Endothelial cell of hepatic sinusoid (primary cell): ENCODE measurements around the gene JAKMIP1.

Experiments used
- in situ Hi-C: cut with HindIII; loops from 2 replicates; pipeline ENCODE4 v1.10.0; 2017; ENCODE audit warnings: low sequenced_read_pairs

Gene JAKMIP1

DNA sequence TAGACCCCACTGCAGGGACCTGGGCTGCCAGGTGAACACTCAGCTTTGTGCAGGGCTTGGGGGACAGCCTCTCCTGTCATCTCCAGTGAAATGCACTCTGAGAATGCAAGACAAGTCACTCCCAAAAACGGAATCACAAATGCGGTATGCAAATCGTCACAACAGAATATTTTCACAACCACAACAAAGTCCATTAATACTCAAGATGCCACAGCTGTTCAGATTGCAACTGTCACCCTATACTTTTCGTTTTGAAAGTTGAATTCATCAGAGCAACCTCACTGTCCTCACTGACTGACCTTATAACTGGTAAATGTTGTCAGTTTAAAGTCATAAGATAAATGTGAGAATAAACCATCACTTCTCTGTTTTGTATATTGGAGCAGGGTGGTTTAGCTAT is 16.6 kb downstream of the JAKMIP1 start:
- in situ Hi-C loops: no loop called here

GRCh38 chr4:6182376-6183280 is 17.7 kb downstream of the JAKMIP1 start:
- in situ Hi-C loops: no loop called here

DNA sequence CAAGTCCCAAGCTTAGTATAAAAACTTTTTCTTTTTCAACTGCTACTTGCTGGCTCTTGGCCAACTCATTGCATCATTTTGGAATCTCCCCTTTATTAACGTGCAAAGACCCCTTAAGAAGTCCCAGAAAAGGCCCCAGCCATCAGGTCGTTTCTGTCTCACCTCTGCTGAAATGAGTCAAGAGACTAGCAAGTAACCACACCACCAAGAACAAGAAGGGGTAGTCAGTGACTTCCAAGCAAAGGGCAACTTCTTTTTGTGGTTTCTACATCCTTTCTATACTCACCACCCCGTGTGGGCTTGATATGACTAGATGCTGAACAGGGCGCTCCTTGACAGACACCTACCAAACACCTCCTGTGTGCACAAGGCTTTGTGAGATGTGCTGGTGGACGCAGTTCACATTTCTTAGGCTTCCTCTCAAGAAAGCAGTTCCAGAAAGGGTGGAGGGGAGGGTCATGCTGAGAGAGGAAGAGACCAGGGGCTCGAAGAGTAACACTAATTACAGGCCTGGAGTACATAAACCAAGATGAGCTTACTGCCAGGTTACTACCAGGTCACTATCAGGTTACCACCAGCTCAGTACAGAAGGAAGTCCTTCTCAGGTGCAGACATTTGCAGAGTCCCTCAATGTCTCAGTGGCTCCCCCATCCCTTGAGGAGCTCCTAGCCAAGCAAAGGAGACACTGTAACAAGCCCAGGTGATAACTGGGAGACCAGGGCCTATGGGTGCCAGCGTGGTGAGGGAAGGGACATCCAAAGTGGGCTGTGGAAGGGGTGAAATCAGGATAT is 19.3 kb downstream of the JAKMIP1 start:
- in situ Hi-C loops: no loop called here

GRCh38 chr4:6179362-6179761 is 21.0 kb downstream of the JAKMIP1 start:
- in situ Hi-C loops: no loop called here

- in situ Hi-C loops: no loop called here
These were observed 21.6 kb downstream of the JAKMIP1 start for GRCh38 chr4:6178757-6179156.

DNA sequence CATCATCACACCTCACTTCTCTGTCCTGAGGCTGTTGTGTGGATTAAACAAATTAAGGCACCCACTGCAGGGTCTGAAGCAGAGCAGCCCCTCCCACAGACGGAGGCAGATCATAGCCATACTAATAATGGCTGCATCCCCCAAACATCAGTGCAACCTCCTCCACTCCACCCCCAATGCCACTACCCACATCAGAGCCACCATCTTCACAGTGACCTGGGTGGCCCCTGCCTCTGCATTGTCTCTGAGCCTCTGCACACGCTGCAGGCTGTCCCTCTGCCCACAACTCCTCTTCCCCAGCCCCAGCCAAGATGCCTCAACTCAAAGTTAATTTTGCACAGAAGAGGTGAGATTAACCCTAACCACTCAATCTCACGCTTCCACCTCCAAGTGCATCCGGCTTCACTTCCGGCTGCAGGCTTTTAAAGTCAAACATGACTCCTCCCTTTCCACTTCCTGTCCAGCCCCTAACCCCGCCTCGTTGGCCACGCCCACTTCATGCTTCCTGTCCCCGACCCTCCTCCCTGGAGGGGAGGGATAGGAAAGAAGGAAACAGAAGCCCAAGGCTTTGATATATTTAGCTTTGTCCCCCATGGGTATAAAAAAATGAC is 22.7 kb downstream of the JAKMIP1 start:
- in situ Hi-C loops: no loop called here

DNA sequence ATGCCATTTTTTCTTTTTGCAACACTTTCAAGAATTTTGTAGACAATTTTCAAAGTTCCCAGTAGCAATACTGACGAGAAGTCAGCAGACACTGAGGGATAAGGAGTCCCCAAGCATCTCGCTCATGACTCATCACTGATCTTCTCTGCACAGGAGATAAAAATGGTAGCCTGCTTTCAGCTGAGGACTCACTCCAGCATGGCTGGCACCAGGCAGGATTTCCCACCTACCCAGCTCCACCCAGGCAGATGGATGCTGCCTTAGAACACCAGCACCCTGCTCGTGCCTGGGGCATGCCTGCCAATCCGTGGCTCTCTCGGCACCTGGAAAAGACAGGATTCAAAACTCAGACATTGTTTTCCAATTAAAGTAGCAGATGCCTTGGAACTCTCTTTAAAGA is 24.9 kb downstream of the JAKMIP1 start:
- in situ Hi-C loops: no loop called here

DNA sequence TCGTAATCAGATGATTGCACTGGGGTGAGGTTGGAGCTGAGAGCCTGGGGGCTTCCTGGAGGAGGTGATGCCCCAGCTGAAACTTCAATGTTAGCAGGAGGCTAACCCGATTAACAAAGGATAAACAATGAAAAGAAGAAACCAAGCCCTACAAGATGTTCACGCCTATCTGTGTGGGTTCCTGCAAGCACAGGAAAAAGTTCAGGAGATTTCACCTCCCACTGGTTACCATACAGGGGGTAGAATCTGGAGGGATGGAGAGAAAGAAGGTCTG is 27.5 kb downstream of the JAKMIP1 start:
- in situ Hi-C loops: no loop called here

DNA sequence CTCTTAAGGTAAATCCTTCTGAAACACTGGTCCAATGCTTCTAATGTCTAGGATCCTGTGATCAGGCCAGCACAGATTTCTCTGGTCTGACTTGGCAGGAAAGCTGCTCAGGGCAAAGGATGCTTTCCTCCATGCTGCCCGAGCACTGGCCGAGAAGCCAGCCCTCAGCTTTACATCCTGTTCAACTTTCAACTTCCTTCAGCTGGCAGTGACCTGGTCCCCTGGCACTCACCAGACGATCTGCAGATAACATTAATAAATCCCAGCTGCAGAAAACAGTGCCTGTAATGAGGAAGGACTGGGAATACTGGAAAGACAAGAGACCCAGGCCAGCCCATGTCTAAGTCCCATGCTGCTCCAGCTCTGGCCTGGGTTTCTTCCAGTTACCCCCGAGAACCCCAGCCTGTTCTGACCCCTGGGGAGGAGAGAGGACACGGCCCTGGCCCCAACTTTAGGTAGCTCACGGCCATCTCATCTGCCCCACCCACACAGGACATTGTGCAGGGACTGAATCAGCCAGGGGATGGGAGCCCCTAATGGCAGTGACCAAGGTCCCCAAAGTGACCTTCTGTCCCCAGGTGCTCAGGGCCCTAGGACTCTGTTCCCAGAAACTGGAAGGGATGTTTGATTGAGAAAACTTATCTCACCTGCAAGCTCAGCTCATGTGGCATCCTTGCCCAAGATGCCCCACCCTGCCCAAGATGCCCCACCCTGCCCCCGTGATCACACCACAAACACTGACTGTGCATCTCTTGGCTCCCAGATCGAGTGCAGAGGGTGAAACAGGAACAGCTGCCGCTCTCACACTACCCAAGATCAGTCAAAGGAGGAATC is 28.0 kb downstream of the JAKMIP1 start:
- in situ Hi-C loops: no loop called here

DNA sequence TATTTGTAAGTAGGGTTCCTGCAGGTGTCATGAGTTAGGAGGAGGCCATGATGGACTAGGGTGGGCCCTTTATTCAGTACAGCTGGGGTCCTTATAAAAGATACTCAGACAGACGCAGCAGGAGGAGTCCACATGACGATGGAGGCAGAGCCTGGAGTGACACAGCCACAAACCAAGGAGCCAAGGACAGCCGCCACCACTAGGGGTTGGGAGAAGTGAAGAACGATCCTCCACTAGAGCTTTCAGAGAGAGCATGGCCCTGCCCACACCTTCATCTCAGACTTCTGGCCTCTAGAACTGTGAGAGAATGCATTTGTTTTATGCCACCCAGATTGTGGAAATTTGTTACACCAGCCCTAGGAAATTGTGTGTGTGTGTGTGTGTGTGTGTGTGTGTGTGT is 31.1 kb downstream of the JAKMIP1 start:
- in situ Hi-C loops: no loop called here

- in situ Hi-C loops: no loop called here
These were observed 34.6 kb downstream of the JAKMIP1 start for GRCh38 chr4:6165766-6166165.

- in situ Hi-C loops: no loop called here
These were observed 37.5 kb downstream of the JAKMIP1 start for GRCh38 chr4:6162885-6163284.

DNA sequence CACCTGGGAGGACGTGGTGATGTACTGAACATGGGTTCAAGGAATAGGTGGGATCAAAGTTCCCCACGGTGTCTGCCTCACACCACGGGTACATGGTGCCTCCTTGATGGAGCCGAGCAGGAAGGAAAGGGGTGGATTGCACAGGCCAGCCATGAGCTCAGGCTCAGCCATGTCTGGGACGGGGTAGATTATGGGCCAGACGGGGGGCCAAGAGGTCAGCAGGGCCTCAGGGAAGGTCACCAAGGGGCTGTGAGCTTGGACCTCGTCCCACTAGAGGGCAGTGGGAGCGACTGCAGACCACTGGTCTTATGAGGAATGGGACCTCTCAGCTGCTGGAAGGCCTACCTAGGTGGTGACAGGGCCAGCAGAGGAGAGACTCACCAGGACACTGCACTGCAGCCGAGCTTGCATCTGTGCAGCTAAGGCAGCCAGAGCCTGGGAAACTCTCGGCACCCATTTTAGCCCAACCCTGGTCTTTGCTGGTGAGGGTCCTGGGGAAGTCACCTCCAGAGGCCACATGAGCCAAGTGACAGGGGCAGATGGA is 38.4 kb downstream of the JAKMIP1 start:
- in situ Hi-C loops: no loop called here

DNA sequence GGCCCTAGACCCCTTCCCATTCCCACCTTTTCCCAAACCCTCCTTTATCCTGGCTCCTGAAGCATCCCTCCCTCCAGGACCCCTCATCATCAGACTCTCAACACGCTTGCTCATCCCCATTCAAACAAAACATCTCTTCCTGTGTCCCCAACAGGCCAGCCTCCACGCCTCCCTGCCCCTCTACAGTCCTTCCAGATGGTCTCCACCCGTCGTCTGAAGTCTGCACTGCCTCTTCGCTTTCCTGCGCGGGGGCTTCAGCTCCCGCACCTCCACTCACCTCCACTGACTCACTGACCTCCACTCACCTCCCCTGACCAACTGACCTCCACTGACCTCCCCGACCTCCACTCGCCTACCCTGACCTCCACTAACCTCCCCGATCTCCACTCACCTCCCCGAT is 39.8 kb downstream of the JAKMIP1 start:
- in situ Hi-C loops: no loop called here

DNA sequence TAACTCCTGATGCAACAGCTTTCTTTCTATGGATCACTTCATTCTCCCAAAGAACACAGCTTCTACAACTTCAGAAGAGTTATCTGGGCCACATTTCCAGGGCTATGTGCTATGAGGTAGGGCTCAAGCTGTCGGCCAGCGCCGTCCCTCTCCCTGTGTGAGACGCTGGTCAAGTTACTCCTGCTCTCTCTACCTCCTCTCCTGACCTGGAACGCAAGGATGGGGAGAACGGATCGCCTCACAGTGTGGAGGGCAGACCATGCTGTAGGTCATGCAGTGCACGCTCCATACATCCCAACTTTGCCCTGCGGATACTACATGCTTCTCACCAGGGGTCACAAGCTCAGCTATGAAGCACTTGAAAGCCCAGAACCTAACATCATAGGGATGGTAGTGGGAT is 42.4 kb downstream of the JAKMIP1 start:
- in situ Hi-C loops: no loop called here

- in situ Hi-C loops: no loop called here
These were observed 44.2 kb downstream of the JAKMIP1 start for GRCh38 chr4:6155996-6156750.

DNA sequence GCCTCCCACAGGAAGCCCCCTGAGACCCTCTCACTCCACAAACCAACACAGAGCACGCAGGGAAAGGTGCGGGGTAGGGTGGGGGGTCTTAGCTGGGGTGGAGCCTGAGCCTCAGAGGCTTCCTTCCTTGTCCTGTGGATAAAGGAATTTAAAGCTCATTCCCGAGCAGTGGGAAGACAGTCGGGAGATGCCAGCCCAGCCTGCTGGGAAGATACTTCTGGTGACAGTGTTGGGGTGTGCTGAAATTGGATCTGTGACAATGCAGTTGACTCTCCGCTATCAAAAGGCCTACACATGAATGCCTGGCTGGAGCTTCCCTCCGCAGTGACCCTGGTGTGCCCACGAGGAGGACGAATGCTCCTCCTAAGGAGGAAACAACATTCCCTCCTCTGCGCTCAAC is 45.5 kb downstream of the JAKMIP1 start:
- in situ Hi-C loops: no loop called here

GRCh38 chr4:6153874-6154273 is 46.5 kb downstream of the JAKMIP1 start:
- in situ Hi-C loops: no loop called here

DNA sequence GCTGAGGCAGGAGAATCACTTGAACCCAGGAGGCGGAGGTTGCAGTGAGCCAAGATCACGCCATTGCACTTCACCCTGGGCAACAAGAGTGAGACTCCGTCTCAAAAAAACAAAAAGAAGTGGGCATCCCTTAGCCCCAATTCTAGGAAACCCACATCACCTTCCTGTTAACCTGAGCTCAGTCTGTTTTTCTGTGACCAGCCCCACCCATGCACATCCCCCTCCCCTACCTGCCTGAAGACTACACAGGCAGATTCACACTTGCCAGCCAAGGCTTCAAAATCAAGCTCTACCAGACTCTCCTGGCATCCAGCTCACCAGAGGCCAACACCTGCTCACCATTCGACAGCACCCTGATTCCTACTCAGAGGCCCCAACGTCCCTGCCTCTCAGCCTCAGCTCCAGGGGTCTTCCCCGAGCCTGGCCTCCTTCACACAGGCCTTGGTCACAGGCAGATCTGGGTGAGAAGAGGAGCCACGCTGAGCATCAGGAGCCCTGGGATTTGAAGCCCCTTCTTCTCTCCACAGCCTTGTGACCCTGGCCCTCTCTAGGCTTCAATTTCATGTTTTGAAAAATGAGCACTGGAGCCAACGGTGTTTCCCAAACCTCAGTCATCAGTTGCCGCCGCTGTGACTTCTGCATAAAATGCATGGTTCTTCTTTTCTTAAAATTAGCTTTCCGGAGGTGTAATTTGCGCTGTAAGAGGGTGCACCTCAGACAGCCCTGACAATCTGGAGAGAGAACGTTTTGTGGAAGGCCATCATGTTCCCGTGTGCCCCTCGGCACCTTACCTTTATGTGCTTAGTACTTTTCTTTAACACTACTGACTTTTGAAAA is 47.3 kb downstream of the JAKMIP1 start:
- in situ Hi-C loops: no loop called here
